Small intestine (tissue), 16 donors: ENCODE measurements around the gene SERPINB11. TPM values are rescaled to one million over a fixed set of nuclear protein-coding genes. Genes with fewer than 3 reads are reported as not detected.
"Not testable (repeated sequence)": the region's sequence is repeated elsewhere in the genome, so short reads cannot be mapped to it uniquely, and the experiment has no call there.

ENCODE experiments used
- DNase-seq, 2 donors: peaks; one replicate each; pipeline versions ENCODE4 v3.0.0 to v3.0.0-alpha.2; 2013
- FAIRE-seq: peaks from 2 replicates; lab custom pipeline; 2012; peaks lifted over from hg19 to GRCh38; lab: Jason Lieb, UNC
- H3K27ac ChIP-seq, 3 donors: one replicate each; pipeline ENCODE4 v1.5.1; 2013; ENCODE audit warnings: low read length in 2 of 3, mild to moderate bottlenecking in 2 of 3, control low read depth in 1 of 3, inconsistent platforms in 1 of 3, low read depth in 1 of 3, moderate library complexity in 1 of 3
- H3K27me3 ChIP-seq, 3 donors: one replicate each; pipeline ENCODE4 v1.6.1; 2013; ENCODE audit warnings: low read length in 3 of 3, inconsistent platforms in 1 of 3; ENCODE audit not compliant: control insufficient read depth in 3 of 3, insufficient read depth in 3 of 3
- H3K36me3 ChIP-seq, 3 donors: one replicate each; pipeline ENCODE4 v1.6.1; 2013; ENCODE audit warnings: low read length in 3 of 3, inconsistent platforms in 1 of 3, low read depth in 1 of 3, mild to moderate bottlenecking in 1 of 3, moderate library complexity in 1 of 3; ENCODE audit not compliant: control insufficient read depth in 3 of 3, insufficient read depth in 2 of 3
- H3K4me1 ChIP-seq, 3 donors: one replicate each; pipeline ENCODE4 v1.6.1; 2013; ENCODE audit warnings: low read length in 2 of 3, inconsistent platforms in 1 of 3, low read depth in 1 of 3, mild to moderate bottlenecking in 1 of 3, moderate library complexity in 1 of 3; ENCODE audit not compliant: control insufficient read depth in 3 of 3, insufficient read depth in 2 of 3
- H3K4me3 ChIP-seq, 3 donors: one replicate each; pipeline ENCODE4 v1.5.1; 2013; ENCODE audit warnings: low read length in 3 of 3, control low read depth in 1 of 3, inconsistent platforms in 1 of 3, low read depth in 1 of 3, mild to moderate bottlenecking in 1 of 3, moderate library complexity in 1 of 3
- H3K9me3 ChIP-seq, 2 donors: one replicate each; pipeline ENCODE4 v1.6.1; 2013; ENCODE audit warnings: low read depth in 1 of 2, low read length in 1 of 2; ENCODE audit not compliant: control insufficient read depth in 2 of 2, insufficient read depth in 1 of 2
- WGBS, 3 donors: extraction: QIAGEN DNeasy Blood & Tissue Kit; methylation state at CpG; one replicate each; pipeline ENCODE4 v1.1.7; 2013; 5-methylcytosine and 5-hydroxymethylcytosine counted together
- long read RNA-seq, 10 donors: transcript quantifications; one replicate each; lab custom pipeline, GENCODE V29; 2026
- polyA plus RNA-seq, 4 donors: library from polyadenylated mRNA; stranded (reverse) in 3 of 4; unstranded in 1 of 4; fragments of 200-250 nt in 3 of 4; fragments of 120-200 nt in 1 of 4; gene quantifications; one replicate each; pipeline versions ENCODE4 v1.2.1 to v1.2.3, GENCODE V29; 2013
- donor health status: healthy with polysubstance abuse.
- donor health status: control.
- donor health status: control.
- donor health status: Bipolar disorder and iron deficiency.
- donor health status: healthy.

SERPINB11 gene, protein sequence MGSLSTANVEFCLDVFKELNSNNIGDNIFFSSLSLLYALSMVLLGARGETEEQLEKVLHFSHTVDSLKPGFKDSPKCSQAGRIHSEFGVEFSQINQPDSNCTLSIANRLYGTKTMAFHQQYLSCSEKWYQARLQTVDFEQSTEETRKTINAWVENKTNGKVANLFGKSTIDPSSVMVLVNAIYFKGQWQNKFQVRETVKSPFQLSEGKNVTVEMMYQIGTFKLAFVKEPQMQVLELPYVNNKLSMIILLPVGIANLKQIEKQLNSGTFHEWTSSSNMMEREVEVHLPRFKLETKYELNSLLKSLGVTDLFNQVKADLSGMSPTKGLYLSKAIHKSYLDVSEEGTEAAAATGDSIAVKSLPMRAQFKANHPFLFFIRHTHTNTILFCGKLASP
- not detected for polyA plus RNA-seq
- long read RNA-seq, donor 1 = 0 reads
- long read RNA-seq, donor 2 = 0 reads
- long read RNA-seq, donor 3 = 0 reads
- long read RNA-seq, donor 4 = 0 reads
- long read RNA-seq, donor 5 = 0 reads
- long read RNA-seq, donor 6 = 0 reads
- long read RNA-seq, donor 7 = 0 reads
- long read RNA-seq, donor 8 = 0 reads
- long read RNA-seq, donor 9 = 0 reads
- long read RNA-seq, donor 10 = 0 reads

DNA sequence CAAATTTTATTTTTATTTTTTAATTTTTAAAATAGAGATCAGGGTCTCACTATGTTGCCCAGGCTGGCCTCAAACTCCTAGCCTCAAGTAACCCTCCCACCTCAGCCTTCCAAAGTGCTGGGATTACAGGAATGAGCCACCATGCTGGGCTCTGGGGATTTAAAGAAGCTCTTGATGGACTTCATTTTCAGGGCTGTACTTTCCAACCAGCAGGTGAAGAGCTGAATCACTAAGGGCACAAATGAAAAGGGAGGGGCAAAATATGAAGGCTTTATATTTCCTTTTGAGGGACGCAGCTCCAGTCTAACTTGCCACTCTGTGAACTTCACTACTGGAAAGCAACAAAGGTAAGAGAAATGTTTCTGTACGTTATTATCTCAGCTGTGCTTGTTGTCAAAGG is at the start of gene SERPINB11:
SERPINB11 (plus strand) TSS at position 301 of the 400 bp plus-strand sequence. CDS start 7,234 bp downstream, outside the sequence.
- H3K4me3 ChIP-seq = no peak within 1 kb of the TSS
- FAIRE-seq = no peak
- WGBS, 3 donors = 61 to 75% (median 71%) methylated on average over 2 of the region's 2 CpGs

DNA sequence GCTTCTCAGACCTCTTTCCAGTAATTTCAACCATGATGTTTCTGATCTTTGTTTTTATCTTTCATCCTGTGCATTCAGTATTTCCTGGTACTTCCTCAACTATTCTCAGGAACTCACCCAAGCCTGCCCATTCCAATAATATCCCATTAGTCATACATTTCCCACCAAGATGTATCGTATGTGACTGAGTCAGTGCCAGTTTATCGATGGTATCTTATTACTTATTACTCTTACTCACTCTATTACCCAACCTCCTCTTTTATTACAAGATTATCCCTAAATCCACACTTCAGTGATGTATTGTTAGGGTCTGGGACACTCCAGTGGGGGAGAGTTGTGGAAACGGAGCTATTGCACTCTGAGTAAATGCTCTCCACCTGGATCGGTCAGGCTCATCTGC is 43.8 kb upstream of the SERPINB11 start:
- not testable (repeated sequence) for H3K4me3 ChIP-seq, FAIRE-seq, H3K27me3 ChIP-seq, DNase-seq, H3K9me3 ChIP-seq, H3K4me1 ChIP-seq, H3K27ac ChIP-seq, H3K36me3 ChIP-seq
- WGBS, 3 donors = 85 to 97% (median 87%) methylated on average over 4 of the region's 4 CpGs

More for the DNA sequence above, at the start of gene SERPINB11:
- Histone ChIP-seq H3K4me1 (no peaks in the 10 kb centered on the region), H3K9me3 (no peaks in the 10 kb centered on the region), H3K27ac (no peak within 1 kb of the TSS), H3K27me3 (no peaks in the 10 kb centered on the region), H3K36me3 (no peaks in the 10 kb centered on the region)
- no peak for DNase-seq

DNA sequence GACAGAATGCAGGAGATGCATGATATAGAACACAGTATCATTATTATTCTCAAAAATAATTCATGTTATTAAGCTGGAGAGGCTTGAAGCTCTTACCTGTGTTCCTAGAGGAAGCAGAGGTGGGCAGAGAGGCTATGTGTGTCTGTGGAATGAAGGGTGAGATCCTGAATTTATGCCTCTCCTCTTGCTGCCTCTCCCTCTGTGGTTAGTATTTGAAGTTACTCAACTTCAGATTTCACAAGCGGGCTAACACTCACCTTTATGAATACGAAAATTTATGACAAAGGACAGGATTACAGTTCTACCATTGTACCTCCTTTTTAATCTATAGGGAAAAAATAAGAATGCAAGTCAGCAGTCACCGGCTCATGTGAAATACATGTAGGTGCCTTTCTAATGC is 41.0 kb upstream of the SERPINB11 start, which contains the start of gene SERPINB3:
SERPINB3 (minus strand) TSS at position 144 of the 400 bp plus-strand sequence. CDS start 677 bp downstream, outside the sequence.
- H3K27me3 ChIP-seq, H3K4me3 ChIP-seq, H3K4me1 ChIP-seq, FAIRE-seq, H3K9me3 ChIP-seq, H3K27ac ChIP-seq, H3K36me3 ChIP-seq, DNase-seq: not testable (repeated sequence)
- 82 to 84% (median 83%) methylated on average over 2 of the region's 3 CpGs for WGBS, 3 donors

DNA sequence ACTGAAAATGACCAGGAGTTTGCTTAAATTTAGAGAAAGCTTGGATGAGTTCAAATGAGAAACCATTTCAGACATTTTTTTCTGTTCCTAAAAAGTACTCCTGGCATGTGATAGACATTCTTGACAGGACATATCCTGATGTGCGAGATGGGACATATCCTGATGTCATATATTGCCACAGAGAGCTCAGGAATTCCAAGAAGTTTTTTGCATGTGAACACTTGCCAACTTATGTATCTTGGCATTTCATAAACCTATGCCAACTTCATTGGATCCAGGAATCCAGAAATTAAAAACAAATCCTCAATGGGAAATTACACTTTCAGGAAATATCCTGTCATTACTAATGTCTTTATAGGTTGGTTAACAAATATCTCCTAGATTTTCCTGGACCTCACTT is 38.2 kb upstream of the SERPINB11 start:
- WGBS, 3 donors = 80 to 90% (median 82%) methylated on average over 1 of the region's 1 CpG
- no peak overlapping the region for H3K4me3 ChIP-seq
- no peaks in the 10 kb centered on the region for H3K36me3 ChIP-seq
- DNase-seq = no peak
- peaks cover 0 to 5% of the 10 kb centered on the region in 2 donors for H3K9me3 ChIP-seq
- no peak for FAIRE-seq
- no peaks in the 10 kb centered on the region for H3K27me3 ChIP-seq
- no peaks in the 10 kb centered on the region for H3K4me1 ChIP-seq
- no peak overlapping the region for H3K27ac ChIP-seq

DNA sequence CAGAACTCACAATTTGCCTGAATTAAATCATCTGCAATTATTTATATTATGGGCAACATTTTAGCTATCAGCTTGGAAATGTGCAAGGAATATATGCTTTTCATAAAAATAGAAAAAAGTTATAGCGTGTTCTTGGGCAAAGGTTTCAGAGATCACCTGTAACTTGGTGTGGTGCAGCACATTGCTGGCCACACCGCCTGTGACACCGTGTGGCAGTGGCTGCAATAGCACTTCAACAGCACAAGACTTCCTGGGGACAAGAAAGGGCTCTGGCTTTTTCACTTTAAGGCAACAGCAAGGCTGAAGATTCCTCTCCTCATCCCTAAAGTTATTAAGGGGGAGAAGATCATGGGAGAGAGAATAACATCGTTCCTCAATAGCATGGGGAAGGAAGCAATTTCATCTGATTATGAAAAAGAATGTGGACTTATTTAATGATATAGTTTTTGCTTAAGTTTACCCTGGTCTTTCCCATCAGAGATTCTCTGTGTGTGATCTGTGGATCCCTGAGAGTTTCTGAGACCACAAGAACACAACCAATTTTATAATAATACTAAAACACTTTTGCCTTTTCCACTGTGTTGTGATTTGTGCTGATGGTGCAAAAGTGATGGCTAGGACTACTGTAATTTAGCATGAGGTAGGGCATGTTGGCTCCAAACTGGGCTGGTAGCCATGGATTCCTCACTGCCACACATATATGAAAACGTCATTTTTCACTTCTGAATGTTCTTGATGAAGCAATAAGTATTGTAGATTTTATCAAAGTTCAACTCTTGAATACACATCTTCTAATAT is 26.0 kb upstream of the SERPINB11 start:
- Histone ChIP-seq H3K9me3 (no peaks in the 10 kb centered on the region), H3K4me1 (peaks cover 0 to 5% (median 0%) of the 10 kb centered on the region in 3 donors), H3K36me3 (no peaks in the 10 kb centered on the region), H3K27me3 (no peaks in the 10 kb centered on the region), H3K4me3 (no peak overlapping the region), H3K27ac (no peak overlapping the region)
- WGBS, 3 donors = 16 to 28% (median 18%) methylated on average over 5 of the region's 5 CpGs
- DNase-seq = peak; percentile 5 to 46
- FAIRE-seq = no peak

DNA sequence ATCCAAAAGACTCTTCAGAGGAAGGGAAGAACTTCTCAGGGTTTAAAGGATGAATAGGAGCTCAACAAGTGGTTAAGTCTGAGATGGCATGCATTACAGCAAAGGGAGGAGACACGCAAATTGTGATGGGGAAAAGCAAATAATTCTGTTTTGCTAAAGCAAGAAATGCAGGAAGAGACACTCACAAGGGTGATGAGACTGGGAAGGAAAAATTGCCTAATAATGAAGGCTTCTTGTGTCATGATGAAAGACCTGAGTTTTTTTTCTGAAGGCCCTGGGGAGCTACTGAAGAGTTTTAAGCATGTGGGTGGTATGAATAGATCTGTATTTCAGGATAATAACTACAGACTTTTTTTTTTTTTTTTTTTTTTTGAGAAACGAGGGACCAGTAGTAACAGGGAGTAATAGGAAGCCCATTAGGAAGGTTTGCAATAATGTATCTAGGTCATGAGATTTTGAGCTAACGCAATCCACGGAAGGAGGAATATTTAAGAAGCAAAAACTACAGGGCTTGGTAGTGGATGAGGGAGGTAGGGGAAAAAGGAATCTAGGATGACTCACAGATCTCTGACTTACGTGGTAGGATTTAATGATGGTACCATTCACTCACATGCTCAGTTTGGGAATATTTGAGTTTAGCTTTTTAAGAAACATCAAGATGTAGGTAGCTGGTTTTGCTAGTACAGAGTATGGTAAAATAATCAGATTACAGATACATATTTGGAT is 25.1 kb upstream of the SERPINB11 start:
- no peak overlapping the region for H3K4me3 ChIP-seq
- H3K36me3 ChIP-seq = no peaks in the 10 kb centered on the region
- H3K9me3 ChIP-seq = no peaks in the 10 kb centered on the region
- H3K4me1 ChIP-seq = peaks cover 0 to 11% (median 0%) of the 10 kb centered on the region in 3 donors
- H3K27me3 ChIP-seq = no peaks in the 10 kb centered on the region
- no peak for DNase-seq
- FAIRE-seq = no peak
- no peak overlapping the region for H3K27ac ChIP-seq
- WGBS, 3 donors = 63 to 66% (median 66%) methylated on average over 5 of the region's 5 CpGs

DNA sequence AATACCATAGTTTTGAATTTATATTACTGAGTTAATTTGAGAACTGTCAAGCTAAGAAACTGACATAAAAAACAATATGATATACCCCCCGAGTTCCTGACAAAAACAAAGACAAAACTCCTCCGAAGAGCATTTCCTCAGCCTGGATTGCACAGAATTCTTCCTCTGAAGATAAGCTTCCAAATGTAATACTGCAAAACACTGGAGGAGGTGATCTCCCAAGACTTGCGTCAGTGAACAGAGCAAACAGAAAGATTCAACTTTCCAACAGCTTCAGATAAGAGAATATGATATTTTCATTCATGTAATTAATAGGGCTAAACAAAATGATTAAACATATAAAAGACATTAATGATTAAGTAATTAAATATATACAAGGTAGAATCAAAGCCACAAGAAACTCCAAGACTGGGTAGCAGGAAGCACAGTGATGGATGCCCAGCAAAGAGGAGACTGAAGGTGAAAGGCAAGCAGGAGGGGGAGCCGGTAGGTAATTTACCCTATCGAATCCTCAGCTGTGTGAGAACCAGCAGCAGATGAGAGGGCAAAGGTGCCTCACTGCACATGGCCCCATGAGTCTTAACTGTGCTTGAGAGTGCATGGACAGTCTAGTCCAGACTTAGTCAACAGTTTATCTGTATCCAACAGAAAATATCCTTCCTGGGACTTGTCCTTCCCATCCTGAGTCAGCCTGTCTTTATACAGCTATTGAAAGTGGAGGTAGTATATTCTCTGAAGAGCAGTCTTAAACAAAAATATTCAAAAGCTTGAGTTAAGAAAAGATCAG is 22.7 kb upstream of the SERPINB11 start:
- H3K27ac ChIP-seq = peak overlapping the region in 1 of 3 donors; percentile 0
- H3K36me3 ChIP-seq = no peaks in the 10 kb centered on the region
- peaks cover 0 to 21% (median 0%) of the 10 kb centered on the region in 3 donors for H3K4me1 ChIP-seq
- 61 to 73% (median 67%) methylated on average over 5 of the region's 5 CpGs for WGBS, 3 donors
- no peaks in the 10 kb centered on the region for H3K9me3 ChIP-seq
- no peak overlapping the region for H3K4me3 ChIP-seq
- FAIRE-seq (no peak), DNase-seq (peak in 1 of 2 donors; percentile 15)
- H3K27me3 ChIP-seq = no peaks in the 10 kb centered on the region
